Esophagus squamous epithelium (tissue), 4 donors: Measurements from ENCODE around the gene SRRM2.

Experiments used
- CTCF ChIP-seq, 6 experiments: fragments of 450-650 bp in 4 of 6; fragments of 200-600 bp in 2 of 6; sonication (generic) in 2 of 6; IDR thresholded peaks; one replicate each; pipeline ENCODE4 v1.5.1; 2016 to 2019; ENCODE audit warnings: antibody characterized with exemption in 6 of 6, mild to moderate bottlenecking in 4 of 6, moderate library complexity in 4 of 6
- POLR2A ChIP-seq, 4 donors: fragments of 450-650 bp; IDR thresholded peaks; one replicate each; pipeline ENCODE4 v1.6.1; 2017; ENCODE audit warnings: antibody characterized with exemption in 4 of 4, mild to moderate bottlenecking in 4 of 4, moderate library complexity in 3 of 4

- TF ChIP-seq CTCF (IDR thresholded peaks at IDR 0.05) (no peak), POLR2A (IDR thresholded peaks at IDR 0.05) (no peak)
Measured at GRCh38 chr16:2818272-2818876, 65.9 kb downstream of the SRRM2 start.
